ENCODE data around the gene CLDN19. TPM values are rescaled to one million over a fixed set of nuclear protein-coding genes. Genes with fewer than 3 reads are reported as not detected.

CLDN19 gene
- 1.6 TPM for total RNA-seq

- Histone ChIP-seq H3K4me3 (ENCODE audit: low read length in 3 of 3) (no peak within 1 kb of the TSS), H3K9ac (ENCODE audit: low read depth in 1 of 3, low read length in 3 of 3) (peak within 1 kb of the TSS in 1 of 3 donors; percentile 25), H3K36me3 (ENCODE audit: control insufficient read depth in 3 of 3, insufficient read depth in 3 of 3, low read length in 3 of 3) (no peaks in the 10 kb centered on the region), H3K27me3 (ENCODE audit: control insufficient read depth in 3 of 3, insufficient read depth in 3 of 3, low read length in 3 of 3) (no peaks in the 10 kb centered on the region), H3K27ac (ENCODE audit: low read depth, low read length) (no peak within 1 kb of the TSS), H3K4me1 (ENCODE audit: control insufficient read depth in 3 of 3, insufficient read depth in 3 of 3, low read length in 3 of 3) (peaks cover 0 to 12% (median 2%) of the 10 kb centered on the region in 3 donors), H3K9me3 (ENCODE audit: control insufficient read depth in 3 of 3, low read length in 3 of 3) (no peaks in the 10 kb centered on the region)
Measured at GRCh38 chr1:42739753-42740700, at the start of gene CLDN19. Gene CLDN19, minus strand, starts transcription at chr1:42740236. Its CDS starts 173 bp downstream, at chr1:42740063.

GRCh38 chr1:42788021-42788420, 48.0 kb upstream of the CLDN19 start:
- Histone ChIP-seq H3K9me3 (ENCODE audit: control insufficient read depth in 3 of 3, low read length in 3 of 3) (no peaks in the 10 kb centered on the region), H3K36me3 (ENCODE audit: control insufficient read depth in 3 of 3, insufficient read depth in 3 of 3, low read length in 3 of 3) (no peaks in the 10 kb centered on the region), H3K4me3 (ENCODE audit: low read length in 3 of 3) (no peak overlapping the region), H3K4me1 (ENCODE audit: control insufficient read depth in 3 of 3, insufficient read depth in 3 of 3, low read length in 3 of 3) (peaks cover 9 to 16% (median 12%) of the 10 kb centered on the region in 3 donors), H3K9ac (ENCODE audit: low read depth in 1 of 3, low read length in 3 of 3) (no peak overlapping the region), H3K27me3 (ENCODE audit: control insufficient read depth in 3 of 3, insufficient read depth in 3 of 3, low read length in 3 of 3) (peaks cover 0 to 15% (median 0%) of the 10 kb centered on the region in 3 donors), H3K27ac (ENCODE audit: low read depth, low read length) (no peak overlapping the region)

DNA sequence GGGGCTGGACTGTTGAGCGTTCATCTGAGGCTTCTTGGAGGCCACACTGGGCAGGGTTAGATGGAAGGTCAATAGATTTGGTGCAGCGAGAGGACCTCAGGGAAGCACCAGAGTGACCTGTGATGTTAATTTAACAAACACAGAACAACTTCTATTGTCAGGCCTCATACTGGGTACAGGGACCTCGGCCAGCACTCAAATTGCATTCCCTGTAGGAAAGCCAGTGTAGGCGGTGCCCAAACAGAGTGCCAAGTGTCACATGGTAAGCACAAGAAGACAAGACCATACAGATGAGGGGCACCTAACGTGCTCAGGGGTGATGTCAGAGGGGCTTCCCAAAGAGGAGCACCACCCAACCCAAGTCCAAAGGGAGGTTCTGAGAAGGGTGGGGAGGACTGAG, 46.1 kb upstream of the CLDN19 start:
- H3K36me3 ChIP-seq (ENCODE audit: control insufficient read depth in 3 of 3, insufficient read depth in 3 of 3, low read length in 3 of 3), result peaks cover 0 to 3% (median 3%) of the 10 kb centered on the region in 3 donors
- no peaks in the 10 kb centered on the region for H3K9me3 ChIP-seq (ENCODE audit: control insufficient read depth in 3 of 3, low read length in 3 of 3)

DNA sequence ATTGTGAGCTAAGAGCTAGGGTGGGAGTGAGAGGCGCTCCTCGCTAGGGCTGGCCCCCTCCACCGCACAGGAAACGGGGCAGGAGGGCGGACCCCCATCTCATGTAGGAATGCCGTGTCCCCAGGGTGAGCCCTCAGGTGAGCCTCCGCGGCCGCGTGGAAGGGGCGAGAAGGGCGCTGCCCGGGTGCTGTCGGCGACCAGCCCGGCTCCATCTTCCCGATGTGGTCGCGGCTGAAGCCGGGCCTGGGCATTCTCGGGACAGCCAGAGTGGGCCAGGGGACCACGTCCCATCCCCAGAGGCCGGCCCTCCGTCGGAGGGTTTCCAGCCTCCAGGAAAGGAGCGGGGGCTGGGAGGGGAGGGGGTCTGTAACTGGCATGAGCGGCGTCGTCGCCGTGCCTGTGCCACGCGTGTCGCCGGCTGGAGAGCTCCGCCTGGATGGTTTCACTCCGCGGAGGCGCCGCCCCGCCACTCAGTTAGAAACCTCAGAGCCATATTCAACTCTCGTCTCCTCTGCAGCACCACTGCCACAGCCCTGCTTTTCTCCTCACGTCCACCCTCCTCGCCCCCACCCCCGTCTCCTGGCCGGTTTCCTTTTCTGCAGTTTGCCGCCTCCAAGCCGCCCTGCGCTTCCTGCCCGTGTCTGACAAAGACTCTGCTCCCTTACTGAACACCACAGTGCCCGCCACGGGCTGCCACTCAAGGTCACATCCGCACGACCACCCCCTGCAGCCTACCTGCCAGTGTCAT, 45.1 kb upstream of the CLDN19 start, which contains the start of gene TMEM269:
Gene TMEM269 (plus strand): TSS at position 46 of the 748 bp plus-strand sequence. CDS start 4,903 bp downstream, outside the sequence.
- H3K4me3 ChIP-seq (ENCODE audit: low read length in 3 of 3), result peak within 1 kb of the TSS; percentile 55 to 66 (median 61)
- peak within 1 kb of the TSS in 2 of 3 donors; percentile 30 to 62 for H3K9ac ChIP-seq (ENCODE audit: low read depth in 1 of 3, low read length in 3 of 3)

More for the DNA sequence above, 46.1 kb upstream of the CLDN19 start:
- Histone ChIP-seq H3K27ac (ENCODE audit: low read depth, low read length) (no peak overlapping the region), H3K4me1 (ENCODE audit: control insufficient read depth in 3 of 3, insufficient read depth in 3 of 3, low read length in 3 of 3) (peaks cover 9 to 16% (median 12%) of the 10 kb centered on the region in 3 donors), H3K27me3 (ENCODE audit: control insufficient read depth in 3 of 3, insufficient read depth in 3 of 3, low read length in 3 of 3) (peaks cover 0 to 15% (median 0%) of the 10 kb centered on the region in 3 donors), H3K4me3 (ENCODE audit: low read length in 3 of 3) (no peak overlapping the region), H3K9ac (ENCODE audit: low read depth in 1 of 3, low read length in 3 of 3) (no peak overlapping the region)

GRCh38 chr1:42784547-42784945, 44.5 kb upstream of the CLDN19 start:
- Histone ChIP-seq H3K4me3 (ENCODE audit: low read length in 3 of 3) (peak overlapping the region in 1 of 3 donors; percentile 66), H3K27me3 (ENCODE audit: control insufficient read depth in 3 of 3, insufficient read depth in 3 of 3, low read length in 3 of 3) (peaks cover 0 to 15% (median 0%) of the 10 kb centered on the region in 3 donors), H3K36me3 (ENCODE audit: control insufficient read depth in 3 of 3, insufficient read depth in 3 of 3, low read length in 3 of 3) (peaks cover 4 to 10% (median 6%) of the 10 kb centered on the region in 3 donors), H3K27ac (ENCODE audit: low read depth, low read length) (no peak overlapping the region), H3K9me3 (ENCODE audit: control insufficient read depth in 3 of 3, low read length in 3 of 3) (no peaks in the 10 kb centered on the region), H3K4me1 (ENCODE audit: control insufficient read depth in 3 of 3, insufficient read depth in 3 of 3, low read length in 3 of 3) (peaks cover 9 to 16% (median 12%) of the 10 kb centered on the region in 3 donors), H3K9ac (ENCODE audit: low read depth in 1 of 3, low read length in 3 of 3) (no peak overlapping the region)

More for the DNA sequence above, 45.1 kb upstream of the CLDN19 start, which contains the start of gene TMEM269:
- no peaks in the 10 kb centered on the region for H3K9me3 ChIP-seq (ENCODE audit: control insufficient read depth in 3 of 3, low read length in 3 of 3)
- H3K27ac ChIP-seq (ENCODE audit: low read depth, low read length), result no peak within 1 kb of the TSS
- peaks cover under 1 to 6% (median 4%) of the 10 kb centered on the region in 3 donors for H3K36me3 ChIP-seq (ENCODE audit: control insufficient read depth in 3 of 3, insufficient read depth in 3 of 3, low read length in 3 of 3)
- peaks cover 0 to 15% (median 0%) of the 10 kb centered on the region in 3 donors for H3K27me3 ChIP-seq (ENCODE audit: control insufficient read depth in 3 of 3, insufficient read depth in 3 of 3, low read length in 3 of 3)
- H3K4me1 ChIP-seq (ENCODE audit: control insufficient read depth in 3 of 3, insufficient read depth in 3 of 3, low read length in 3 of 3), result peaks cover 9 to 16% (median 12%) of the 10 kb centered on the region in 3 donors

DNA sequence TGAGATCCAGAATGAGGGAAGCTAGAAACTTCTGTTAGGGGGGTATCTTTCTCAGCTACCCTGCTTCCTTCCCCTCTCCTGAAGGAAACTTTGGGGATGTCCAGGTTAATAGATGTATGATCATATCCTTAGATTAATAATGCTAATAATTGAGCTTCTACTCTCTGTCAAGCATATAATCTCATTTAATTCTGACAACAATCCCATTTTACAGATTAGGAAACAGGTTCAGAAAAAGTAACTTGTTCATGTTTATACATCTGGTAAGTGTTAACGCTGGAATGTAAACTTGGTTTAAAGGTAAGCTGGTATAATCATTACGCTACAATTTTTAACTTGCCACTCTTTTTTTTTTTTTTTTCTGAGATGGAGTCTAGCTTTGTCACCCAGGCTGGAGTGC, 43.1 kb upstream of the CLDN19 start:
- no peak overlapping the region for H3K4me3 ChIP-seq (ENCODE audit: low read length in 3 of 3)

GRCh38 chr1:42780176-42780575, 40.1 kb upstream of the CLDN19 start:
- Histone ChIP-seq H3K4me3 (ENCODE audit: low read length in 3 of 3) (no peak overlapping the region), H3K9me3 (ENCODE audit: control insufficient read depth in 3 of 3, low read length in 3 of 3) (no peaks in the 10 kb centered on the region), H3K27ac (ENCODE audit: low read depth, low read length) (no peak overlapping the region), H3K9ac (ENCODE audit: low read depth in 1 of 3, low read length in 3 of 3) (no peak overlapping the region), H3K36me3 (ENCODE audit: control insufficient read depth in 3 of 3, insufficient read depth in 3 of 3, low read length in 3 of 3) (peaks cover 17 to 39% (median 37%) of the 10 kb centered on the region in 3 donors), H3K4me1 (ENCODE audit: control insufficient read depth in 3 of 3, insufficient read depth in 3 of 3, low read length in 3 of 3) (peaks cover 4 to 5% (median 5%) of the 10 kb centered on the region in 3 donors), H3K27me3 (ENCODE audit: control insufficient read depth in 3 of 3, insufficient read depth in 3 of 3, low read length in 3 of 3) (peaks cover 0 to 4% (median 0%) of the 10 kb centered on the region in 3 donors)

More for the DNA sequence above, 43.1 kb upstream of the CLDN19 start:
- Histone ChIP-seq H3K9ac (ENCODE audit: low read depth in 1 of 3, low read length in 3 of 3) (no peak overlapping the region), H3K36me3 (ENCODE audit: control insufficient read depth in 3 of 3, insufficient read depth in 3 of 3, low read length in 3 of 3) (peaks cover 4 to 13% (median 10%) of the 10 kb centered on the region in 3 donors), H3K9me3 (ENCODE audit: control insufficient read depth in 3 of 3, low read length in 3 of 3) (no peaks in the 10 kb centered on the region), H3K4me1 (ENCODE audit: control insufficient read depth in 3 of 3, insufficient read depth in 3 of 3, low read length in 3 of 3) (peaks cover 9 to 16% (median 12%) of the 10 kb centered on the region in 3 donors), H3K27ac (ENCODE audit: low read depth, low read length) (no peak overlapping the region), H3K27me3 (ENCODE audit: control insufficient read depth in 3 of 3, insufficient read depth in 3 of 3, low read length in 3 of 3) (peaks cover 0 to 15% (median 0%) of the 10 kb centered on the region in 3 donors)

DNA sequence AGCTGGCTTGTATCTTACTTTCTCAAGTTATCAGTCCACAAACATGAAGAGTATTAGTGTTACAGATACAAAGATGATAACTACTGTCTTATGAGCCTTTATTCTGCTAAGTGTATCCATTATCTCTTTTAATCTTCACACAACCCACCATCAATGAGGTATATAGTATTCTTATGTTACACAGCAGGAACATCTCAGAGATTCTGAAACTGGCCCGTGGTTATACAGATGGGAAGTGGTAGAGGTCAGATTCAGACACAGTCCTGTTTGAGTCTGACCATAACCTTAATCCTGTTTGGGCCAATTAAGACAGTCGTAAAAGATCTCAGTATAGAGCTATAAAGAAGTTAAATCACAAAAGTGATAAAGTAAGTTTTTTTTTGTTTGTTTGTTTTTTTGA, 39.7 kb upstream of the CLDN19 start:
- Histone ChIP-seq H3K27ac (ENCODE audit: low read depth, low read length) (no peak overlapping the region), H3K4me3 (ENCODE audit: low read length in 3 of 3) (no peak overlapping the region), H3K9ac (ENCODE audit: low read depth in 1 of 3, low read length in 3 of 3) (no peak overlapping the region), H3K9me3 (ENCODE audit: control insufficient read depth in 3 of 3, low read length in 3 of 3) (no peaks in the 10 kb centered on the region), H3K4me1 (ENCODE audit: control insufficient read depth in 3 of 3, insufficient read depth in 3 of 3, low read length in 3 of 3) (peaks cover 0 to under 1% (median under 1%) of the 10 kb centered on the region in 3 donors), H3K27me3 (ENCODE audit: control insufficient read depth in 3 of 3, insufficient read depth in 3 of 3, low read length in 3 of 3) (no peaks in the 10 kb centered on the region), H3K36me3 (ENCODE audit: control insufficient read depth in 3 of 3, insufficient read depth in 3 of 3, low read length in 3 of 3) (peaks cover 20 to 43% (median 41%) of the 10 kb centered on the region in 3 donors)

DNA sequence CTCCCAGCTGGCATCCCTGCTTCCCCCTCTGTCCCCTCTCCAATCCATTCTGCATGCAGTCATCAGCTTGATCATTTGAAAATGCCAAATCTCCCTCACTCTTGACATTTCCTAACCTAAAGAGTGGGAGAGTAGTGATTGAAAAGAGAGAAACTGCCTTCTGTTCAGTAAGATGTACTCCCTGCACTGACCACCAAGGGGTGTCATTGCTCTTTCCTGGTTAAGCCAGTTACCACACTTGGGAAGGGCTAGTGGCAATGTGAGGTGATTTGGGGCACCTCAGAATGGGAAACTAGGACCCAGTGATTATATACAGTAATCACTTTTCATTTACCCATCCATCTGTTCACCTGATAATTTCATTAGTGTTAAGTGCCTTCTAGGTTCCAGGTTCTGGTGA, 37.8 kb upstream of the CLDN19 start:
- Histone ChIP-seq H3K9me3 (ENCODE audit: control insufficient read depth in 3 of 3, low read length in 3 of 3) (no peaks in the 10 kb centered on the region), H3K4me3 (ENCODE audit: low read length in 3 of 3) (no peak overlapping the region), H3K9ac (ENCODE audit: low read depth in 1 of 3, low read length in 3 of 3) (no peak overlapping the region), H3K4me1 (ENCODE audit: control insufficient read depth in 3 of 3, insufficient read depth in 3 of 3, low read length in 3 of 3) (no peaks in the 10 kb centered on the region), H3K27ac (ENCODE audit: low read depth, low read length) (no peak overlapping the region), H3K36me3 (ENCODE audit: control insufficient read depth in 3 of 3, insufficient read depth in 3 of 3, low read length in 3 of 3) (peaks cover 26 to 50% (median 49%) of the 10 kb centered on the region in 3 donors), H3K27me3 (ENCODE audit: control insufficient read depth in 3 of 3, insufficient read depth in 3 of 3, low read length in 3 of 3) (no peaks in the 10 kb centered on the region)

All from skeletal muscle tissue (tissue), 4 donors.